Hepatocyte (in vitro differentiated cells): ENCODE data around the gene RPL35A.

ENCODE experiments used
- EZH2phosphoT487 ChIP-seq: fragments of 200-600 bp; sonication (generic); IDR thresholded peaks from one replicate; pipeline ENCODE4 v1.6.1; 2018; ENCODE audit warnings: antibody characterized with exemption, mild to moderate bottlenecking, low read depth, moderate library complexity; ENCODE audit not compliant: unreplicated experiment, severe bottlenecking
- TF ChIP-seq, protein P1 (sequence below): fragments of 200-600 bp; sonication (generic); IDR thresholded peaks from 2 replicates; pipeline ENCODE4 v1.5.1; 2016; ENCODE audit warnings: antibody characterized with exemption, mild to moderate bottlenecking; ENCODE audit not compliant: poor library complexity

DNA sequence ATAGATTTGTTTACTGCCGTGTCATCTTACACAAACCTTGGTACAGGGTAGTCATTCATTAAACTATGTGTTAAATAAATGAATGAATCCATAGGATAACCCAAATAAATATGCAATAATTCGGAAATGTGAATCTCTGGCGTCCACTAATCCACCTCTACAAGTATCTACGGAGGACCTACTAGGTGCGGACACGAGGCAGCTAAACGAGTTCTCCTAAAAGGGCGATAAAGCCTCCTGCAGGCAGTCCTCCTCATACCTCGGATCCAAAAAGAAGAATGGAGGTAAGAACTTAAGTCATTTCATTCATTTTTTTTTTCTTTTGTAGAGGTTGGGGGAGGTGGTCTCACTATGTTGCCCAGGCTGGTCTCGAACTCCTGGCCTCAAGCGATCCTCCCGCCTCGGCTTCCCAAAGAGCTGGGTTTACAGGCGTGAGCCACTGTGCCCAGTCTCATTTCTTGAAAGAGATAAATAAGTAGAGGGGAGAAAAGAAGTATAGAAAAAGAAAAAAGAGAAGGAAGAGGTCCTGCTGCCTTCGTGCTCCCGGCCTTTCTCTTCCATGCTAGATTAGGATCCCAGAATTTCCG is 706 bp upstream of the RPL35A start:
- TF ChIP-seq EZH2phosphoT487 = no peak
- TF ChIP-seq, protein P1, sequence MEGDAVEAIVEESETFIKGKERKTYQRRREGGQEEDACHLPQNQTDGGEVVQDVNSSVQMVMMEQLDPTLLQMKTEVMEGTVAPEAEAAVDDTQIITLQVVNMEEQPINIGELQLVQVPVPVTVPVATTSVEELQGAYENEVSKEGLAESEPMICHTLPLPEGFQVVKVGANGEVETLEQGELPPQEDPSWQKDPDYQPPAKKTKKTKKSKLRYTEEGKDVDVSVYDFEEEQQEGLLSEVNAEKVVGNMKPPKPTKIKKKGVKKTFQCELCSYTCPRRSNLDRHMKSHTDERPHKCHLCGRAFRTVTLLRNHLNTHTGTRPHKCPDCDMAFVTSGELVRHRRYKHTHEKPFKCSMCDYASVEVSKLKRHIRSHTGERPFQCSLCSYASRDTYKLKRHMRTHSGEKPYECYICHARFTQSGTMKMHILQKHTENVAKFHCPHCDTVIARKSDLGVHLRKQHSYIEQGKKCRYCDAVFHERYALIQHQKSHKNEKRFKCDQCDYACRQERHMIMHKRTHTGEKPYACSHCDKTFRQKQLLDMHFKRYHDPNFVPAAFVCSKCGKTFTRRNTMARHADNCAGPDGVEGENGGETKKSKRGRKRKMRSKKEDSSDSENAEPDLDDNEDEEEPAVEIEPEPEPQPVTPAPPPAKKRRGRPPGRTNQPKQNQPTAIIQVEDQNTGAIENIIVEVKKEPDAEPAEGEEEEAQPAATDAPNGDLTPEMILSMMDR = no peak
